Keratinocyte (primary cell): ENCODE measurements around the gene COG6. TPM values are rescaled to one million over a fixed set of nuclear protein-coding genes. Genes with fewer than 3 reads are reported as not detected.

Experiments
- DNase-seq: peaks from one replicate; pipeline ENCODE4 v3.0.0-alpha.2; 2011; ENCODE audit warnings: low read depth, missing footprints, low spot score
- FAIRE-seq: peaks from 2 replicates; lab custom pipeline; 2011; peaks lifted over from hg19 to GRCh38; lab: Jason Lieb, UNC
- H2AFZ ChIP-seq: 2 replicates; pipeline ENCODE4 v1.6.0; 2012; ENCODE audit warnings: low read length, control low read depth, inconsistent platforms; ENCODE audit not compliant: control insufficient read depth
- H3K27ac ChIP-seq: 2 replicates; pipeline ENCODE4 v1.5.1; 2011; ENCODE audit warnings: low read length; ENCODE audit not compliant: control insufficient read depth, insufficient read depth
- H3K27me3 ChIP-seq: 3 replicates; pipeline ENCODE4 v1.6.0; 2011; ENCODE audit warnings: low read length; ENCODE audit not compliant: control insufficient read depth, insufficient read depth; ENCODE audit errors: extremely low read depth
- H3K36me3 ChIP-seq, 2 experiments: 2 replicates in 1 of 2; 3 replicates in 1 of 2; pipeline ENCODE4 v1.5.1; 2011; ENCODE audit warnings: low read length in 2 of 2, mild to moderate bottlenecking in 1 of 2; ENCODE audit not compliant: control insufficient read depth in 2 of 2, insufficient read depth in 2 of 2; ENCODE audit errors: extremely low read depth in 1 of 2
- H3K4me1 ChIP-seq: 3 replicates; pipeline ENCODE4 v1.5.1; 2011; ENCODE audit warnings: low read length; ENCODE audit not compliant: control insufficient read depth, insufficient read depth; ENCODE audit errors: extremely low read depth
- H3K4me2 ChIP-seq: 3 replicates; pipeline ENCODE4 v1.6.0; 2011; ENCODE audit warnings: low read depth, low read length; ENCODE audit not compliant: control insufficient read depth, insufficient read depth; ENCODE audit errors: extremely low read depth
- H3K4me3 ChIP-seq, 3 experiments: fragments of 200-600 bp in 1 of 3; sonication (generic) in 1 of 3; 2 replicates in 2 of 3; 3 replicates in 1 of 3; pipeline ENCODE4 v1.5.1; 2011 to 2016; ENCODE audit warnings: low read length in 3 of 3, mild to moderate bottlenecking in 3 of 3, control low read depth in 2 of 3, inconsistent platforms in 1 of 3, low read depth in 1 of 3, mixed read lengths in 1 of 3, mixed run types in 1 of 3, moderate library complexity in 1 of 3; ENCODE audit not compliant: control insufficient read depth in 2 of 3, insufficient read depth in 2 of 3; ENCODE audit errors: extremely low read depth in 1 of 3
- H3K79me2 ChIP-seq: 2 replicates; pipeline ENCODE4 v1.6.0; 2012; ENCODE audit warnings: low read length; ENCODE audit not compliant: control insufficient read depth, insufficient read depth
- H3K9ac ChIP-seq: 3 replicates; pipeline ENCODE4 v1.6.0; 2011; ENCODE audit warnings: low read length; ENCODE audit not compliant: control insufficient read depth, insufficient read depth; ENCODE audit errors: extremely low read depth
- H3K9me1 ChIP-seq: 3 replicates; pipeline ENCODE4 v1.6.0; 2011; ENCODE audit warnings: low read length; ENCODE audit not compliant: control insufficient read depth, insufficient read depth; ENCODE audit errors: extremely low read depth
- H3K9me3 ChIP-seq: 2 replicates; pipeline ENCODE4 v1.5.1; 2012; ENCODE audit warnings: low read depth, low read length; ENCODE audit not compliant: control insufficient read depth
- H4K20me1 ChIP-seq: 3 replicates; pipeline ENCODE4 v1.6.0; 2011; ENCODE audit warnings: low read length; ENCODE audit not compliant: control insufficient read depth, insufficient read depth; ENCODE audit errors: extremely low read depth
- CTCF ChIP-seq, 3 experiments: IDR thresholded peaks in 1 of 3; conservative IDR thresholded peaks in 1 of 3; optimal IDR thresholded peaks in 1 of 3; 2 replicates in 2 of 3; 3 replicates in 1 of 3; pipeline versions ENCODE3 to v1.5.1; 2011; ENCODE audit warnings: low read length in 3 of 3, mild to moderate bottlenecking in 3 of 3, moderate library complexity in 2 of 3, control low read depth in 1 of 3, inconsistent platforms in 1 of 3; ENCODE audit not compliant: insufficient read depth in 2 of 3; ENCODE audit errors: extremely low read depth in 1 of 3
- EZH2 ChIP-seq: IDR thresholded peaks from one replicate; pipeline ENCODE4 v1.6.1; 2012; ENCODE audit warnings: inconsistent platforms, mild to moderate bottlenecking, low read length, moderate library complexity
- dilution Hi-C: fragments of 300-500 bp; cut with MboI; formaldehyde crosslinking; loops from one replicate; pipeline ENCODE4 v1.7.0; 2020; ENCODE audit warnings: low sequenced_read_pairs; ENCODE audit not compliant: extremely low pct_ligation_motif_present
- polyA plus RNA-seq, 5 experiments: library from polyadenylated mRNA; depleted of rRNA in 3 of 5; stranded (reverse) in 3 of 5; stranded (forward) in 1 of 5; unstranded in 1 of 5; fragments of >200 nt; gene quantifications; 1 replicate in 1 of 5; 2 replicates in 3 of 5; 3 replicates in 1 of 5; pipeline versions ENCODE4 v1.2.1 to v1.2.3, GENCODE V29; 2011 to 2012; ENCODE audit warnings: missing spikeins in 2 of 5, low read depth in 1 of 5, low replicate concordance in 1 of 5

The COG6 gene
- polyA plus RNA-seq, 1 donor (not counting 4 experiments of a cell fraction or from before 2014, with no cell fraction given): 25.5 TPM

DNA sequence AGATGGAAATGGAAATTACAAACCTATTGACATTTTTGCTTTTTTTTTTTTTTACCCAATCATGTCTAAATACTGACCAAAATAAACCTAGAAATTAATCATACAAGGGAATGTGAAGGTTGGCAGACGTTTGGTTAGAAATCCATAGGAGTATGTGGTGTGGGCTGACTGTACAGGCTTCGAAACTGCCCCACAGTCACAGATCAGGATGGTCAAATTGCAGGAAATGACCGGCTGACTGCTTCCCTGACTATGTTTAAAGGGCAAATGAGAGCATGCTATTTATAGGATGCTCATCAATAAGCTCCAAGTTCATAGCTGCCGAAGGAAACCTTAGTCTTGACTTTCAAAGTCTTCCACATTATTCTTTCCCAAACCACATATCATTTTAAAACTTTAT is 118.4 kb downstream of the COG6 start:
- H2AFZ ChIP-seq: no peak overlapping the region
- H3K4me1 ChIP-seq: peaks cover 10% of the 10 kb centered on the region
- no peak overlapping the region for H3K4me3 ChIP-seq
- H3K79me2 ChIP-seq: no peaks in the 10 kb centered on the region
- H3K4me2 ChIP-seq: no peak overlapping the region
- dilution Hi-C loops: no loop called here
- TF ChIP-seq EZH2 (no peak), CTCF (optimal IDR thresholded peaks at IDR 0.05 in 1 of 3, IDR thresholded peaks at IDR 0.05 in 1 of 3, conservative IDR thresholded peaks at IDR 0.05 in 1 of 3; ENCODE audit: extremely low read depth in 1 of 3, insufficient read depth in 2 of 3, low read length in 3 of 3) (no peak)
- no peak overlapping the region for H3K9ac ChIP-seq
- H4K20me1 ChIP-seq: no peaks in the 10 kb centered on the region
- H3K9me3 ChIP-seq: peaks cover 2% of the 10 kb centered on the region
- H3K9me1 ChIP-seq: no peaks in the 10 kb centered on the region
- no peaks in the 10 kb centered on the region for H3K27me3 ChIP-seq
- H3K36me3 ChIP-seq: no peaks in the 10 kb centered on the region
- H3K27ac ChIP-seq: no peak overlapping the region
- DNase-seq (no peak), FAIRE-seq (no peak)

DNA sequence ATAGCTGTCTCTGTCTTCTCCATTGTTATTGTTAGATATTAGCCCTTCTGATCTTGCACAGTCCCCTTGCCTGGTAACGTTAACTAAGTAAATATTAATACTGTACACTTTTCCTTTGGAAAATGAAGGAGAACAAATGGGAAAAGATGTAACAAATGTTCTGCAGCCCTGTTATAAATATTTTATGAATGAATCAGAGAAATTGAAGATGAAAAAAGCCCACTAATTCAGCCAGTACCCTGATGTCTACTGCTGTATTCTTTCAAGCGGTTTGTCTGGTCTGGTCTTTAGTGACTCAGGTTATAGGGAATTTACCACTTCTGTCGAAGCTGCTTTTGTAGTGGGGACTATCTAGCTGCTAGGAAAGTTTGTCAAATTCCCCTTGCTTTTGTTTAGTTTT is 121.0 kb downstream of the COG6 start:
- Histone ChIP-seq H3K27me3 (no peaks in the 10 kb centered on the region), H3K27ac (no peak overlapping the region), H3K4me1 (peaks cover 10% of the 10 kb centered on the region), H3K9ac (no peak overlapping the region), H3K36me3 (no peaks in the 10 kb centered on the region), H4K20me1 (no peaks in the 10 kb centered on the region), H3K4me3 (no peak overlapping the region), H3K4me2 (peak overlapping the region; percentile 13), H3K9me3 (peaks cover 2% of the 10 kb centered on the region), H3K9me1 (no peaks in the 10 kb centered on the region), H3K79me2 (no peaks in the 10 kb centered on the region), H2AFZ (no peak overlapping the region)
- DNase-seq (no peak), FAIRE-seq (no peak)
- TF ChIP-seq CTCF (optimal IDR thresholded peaks at IDR 0.05 in 1 of 3, IDR thresholded peaks at IDR 0.05 in 1 of 3, conservative IDR thresholded peaks at IDR 0.05 in 1 of 3; ENCODE audit: extremely low read depth in 1 of 3, insufficient read depth in 2 of 3, low read length in 3 of 3) (no peak), EZH2 (no peak)
- dilution Hi-C loops: no loop called here
